Trophoblast cell (in vitro differentiated cells and primary cell): ENCODE measurements around the gene KCNJ3.

ENCODE experiments used
- DNase-seq, 2 donors: peaks; one replicate each; pipeline ENCODE4 v3.0.0-alpha.2; 2016
- H2AFZ ChIP-seq: 2 replicates; pipeline ENCODE4 v1.6.1; 2013; ENCODE audit warnings: low read length, moderate library complexity, mild to moderate bottlenecking; ENCODE audit not compliant: insufficient read depth, poor library complexity
- H2AK5ac ChIP-seq: 2 replicates; pipeline ENCODE4 v1.6.1; 2013; ENCODE audit warnings: mild to moderate bottlenecking, low read length
- H2BK120ac ChIP-seq: 2 replicates; pipeline ENCODE4 v1.6.1; 2013; ENCODE audit warnings: low read length, mild to moderate bottlenecking, moderate library complexity; ENCODE audit not compliant: insufficient read depth, poor library complexity
- H2BK12ac ChIP-seq: 2 replicates; pipeline ENCODE4 v1.6.1; 2013; ENCODE audit warnings: mild to moderate bottlenecking, low read length, moderate library complexity
- H2BK5ac ChIP-seq: 2 replicates; pipeline ENCODE4 v1.6.1; 2013; ENCODE audit warnings: low read length, low read depth, moderate library complexity, mild to moderate bottlenecking; ENCODE audit not compliant: poor library complexity
- H3K14ac ChIP-seq: 2 replicates; pipeline ENCODE4 v1.6.1; 2013; ENCODE audit warnings: mild to moderate bottlenecking, low read length
- H3K18ac ChIP-seq: 2 replicates; pipeline ENCODE4 v1.6.1; 2013; ENCODE audit warnings: mild to moderate bottlenecking, low read length
- H3K23ac ChIP-seq: 2 replicates; pipeline ENCODE4 v1.6.1; 2013; ENCODE audit warnings: low read length
- H3K27ac ChIP-seq: 2 replicates; pipeline ENCODE4 v1.5.1; 2013; ENCODE audit warnings: low read depth, mild to moderate bottlenecking, inconsistent platforms, low read length, moderate library complexity
- H3K27me3 ChIP-seq: 2 replicates; pipeline ENCODE4 v1.6.1; 2013; ENCODE audit warnings: inconsistent platforms, mild to moderate bottlenecking, low read length, moderate library complexity; ENCODE audit not compliant: insufficient read depth
- H3K36me3 ChIP-seq, 2 experiments: 1 replicate in 1 of 2; 2 replicates in 1 of 2; pipeline ENCODE4 v1.6.1; 2013; ENCODE audit warnings: low read length in 2 of 2, mild to moderate bottlenecking in 2 of 2, moderate library complexity in 1 of 2; ENCODE audit not compliant: insufficient read depth in 2 of 2, control insufficient read depth in 1 of 2
- H3K4ac ChIP-seq: 2 replicates; pipeline ENCODE4 v1.6.1; 2013; ENCODE audit warnings: low read depth, mild to moderate bottlenecking, low read length, moderate library complexity
- H3K4me1 ChIP-seq, 2 experiments: 1 replicate in 1 of 2; 2 replicates in 1 of 2; pipeline ENCODE4 v1.6.1; 2013; ENCODE audit warnings: low read length in 2 of 2, mild to moderate bottlenecking in 2 of 2, moderate library complexity in 1 of 2; ENCODE audit not compliant: insufficient read depth in 2 of 2, control insufficient read depth in 1 of 2
- H3K4me2 ChIP-seq: 2 replicates; pipeline ENCODE4 v1.6.1; 2013; ENCODE audit warnings: inconsistent platforms, mild to moderate bottlenecking, low read length, moderate library complexity
- H3K4me3 ChIP-seq: 2 replicates; pipeline ENCODE4 v1.5.1; 2013; ENCODE audit warnings: mild to moderate bottlenecking, low read depth, low read length, inconsistent platforms
- H3K79me1 ChIP-seq: one replicate; pipeline ENCODE4 v1.6.1; 2013; ENCODE audit warnings: low read length
- H3K79me2 ChIP-seq: 2 replicates; pipeline ENCODE4 v1.6.1; 2013; ENCODE audit warnings: low read length, mild to moderate bottlenecking; ENCODE audit not compliant: control insufficient read depth, insufficient read depth, poor library complexity
- H3K9ac ChIP-seq: 2 replicates; pipeline ENCODE4 v1.6.1; 2013; ENCODE audit warnings: mild to moderate bottlenecking, low read length
- H3K9me3 ChIP-seq: 2 replicates; pipeline ENCODE4 v1.6.1; 2013; ENCODE audit warnings: low read depth, mild to moderate bottlenecking, control low read depth, inconsistent platforms, low read length; ENCODE audit not compliant: insufficient read depth
- H4K12ac ChIP-seq: 2 replicates; pipeline ENCODE4 v1.6.1; 2013; ENCODE audit warnings: low read depth, mild to moderate bottlenecking, low read length, moderate library complexity
- H4K8ac ChIP-seq: 2 replicates; pipeline ENCODE4 v1.6.1; 2013; ENCODE audit warnings: low read depth, mild to moderate bottlenecking, low read length, moderate library complexity
- H4K91ac ChIP-seq: one replicate; pipeline ENCODE4 v1.6.1; 2013; ENCODE audit warnings: low read depth, mild to moderate bottlenecking, low read length, moderate library complexity
- WGBS: extraction: QIAGEN DNeasy Blood & Tissue Kit; methylation state at CpG from one replicate; pipeline ENCODE4 v1.1.7; 2013; ENCODE audit warnings: missing lambda C conversion rate; ENCODE audit not compliant: insufficient read length, insufficient coverage; ENCODE audit errors: extremely low coverage; 5-methylcytosine and 5-hydroxymethylcytosine counted together

KCNJ3 gene

DNA sequence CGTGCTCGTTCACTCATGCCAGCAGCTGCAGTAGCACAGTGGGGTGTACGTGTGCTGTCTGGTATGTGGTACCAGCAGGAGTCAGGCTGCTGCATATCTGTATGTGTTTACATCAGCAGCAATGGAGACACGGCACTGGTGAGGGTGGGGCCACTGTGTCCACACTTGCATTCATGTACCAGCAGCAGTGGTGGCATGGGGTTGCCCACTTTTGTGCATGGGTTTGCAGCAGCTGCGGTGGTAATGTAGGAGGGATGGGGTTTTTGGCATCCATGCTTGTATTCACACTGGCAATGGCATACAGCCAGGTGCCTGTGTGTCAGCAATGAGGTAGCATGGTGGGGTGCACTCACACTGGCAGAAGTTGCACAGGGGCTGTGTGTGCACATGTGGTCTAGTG is 187.8 kb downstream of the KCNJ3 start:
- WGBS, result no CpG with 5 or more reads among the region's 5 CpGs
- H2BK120ac ChIP-seq, result no peak overlapping the region

DNA sequence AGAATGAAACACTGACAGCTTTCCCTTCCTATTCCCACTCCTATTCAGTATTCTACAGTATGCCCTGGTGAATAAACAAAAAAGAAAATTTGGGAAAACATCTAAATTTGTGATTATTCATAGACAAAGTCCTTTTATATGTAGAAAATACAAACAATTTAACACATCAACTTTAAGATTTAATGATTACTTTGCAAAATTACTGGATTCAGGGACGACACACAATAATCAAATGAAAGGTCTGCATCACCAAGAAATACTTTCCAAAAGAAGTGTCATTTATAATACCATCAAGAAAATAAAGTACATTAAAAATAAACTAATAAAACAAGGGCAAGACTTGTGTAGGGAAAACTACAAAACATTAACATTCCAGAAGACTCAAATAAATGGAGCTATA is 199.8 kb downstream of the KCNJ3 start:
- Histone ChIP-seq H2AK5ac (no peak overlapping the region), H3K23ac (no peak overlapping the region), H3K4me3 (no peak overlapping the region), H3K14ac (no peak overlapping the region), H3K27ac (no peak overlapping the region), H3K27me3 (no peaks in the 10 kb centered on the region), H3K4me1 (no peaks in the 10 kb centered on the region), H4K91ac (no peak overlapping the region), H3K9ac (no peak overlapping the region), H3K18ac (no peak overlapping the region), H2BK12ac (no peak overlapping the region), H4K12ac (no peak overlapping the region), H3K79me2 (no peaks in the 10 kb centered on the region), H2BK5ac (no peak overlapping the region), H3K79me1 (no peaks in the 10 kb centered on the region), H3K9me3 (no peaks in the 10 kb centered on the region), H3K36me3 (no peaks in the 10 kb centered on the region), H3K4ac (no peak overlapping the region), H2AFZ (no peak overlapping the region), H2BK120ac (no peak overlapping the region), H4K8ac (no peak overlapping the region), H3K4me2 (no peak overlapping the region)
- no CpG with 5 or more reads among the region's 1 CpG for WGBS
- DNase-seq, result no peak

More for the DNA sequence above, 187.8 kb downstream of the KCNJ3 start:
- no peak overlapping the region for H3K4ac ChIP-seq
- H3K9ac ChIP-seq, result peak overlapping the region; percentile 10
- no peak overlapping the region for H2AK5ac ChIP-seq
- no peak overlapping the region for H3K14ac ChIP-seq
- H2BK12ac ChIP-seq, result no peak overlapping the region
- H4K12ac ChIP-seq, result no peak overlapping the region
- peak overlapping the region; percentile 53 for H3K23ac ChIP-seq
- DNase-seq, result no peak
- no peaks in the 10 kb centered on the region for H3K79me2 ChIP-seq
- H3K4me3 ChIP-seq, result peak overlapping the region; percentile 23
- H2BK5ac ChIP-seq, result no peak overlapping the region
- no peak overlapping the region for H3K18ac ChIP-seq
- no peak overlapping the region for H2AFZ ChIP-seq
- no peaks in the 10 kb centered on the region for H3K4me1 ChIP-seq
- no peak overlapping the region for H4K91ac ChIP-seq
- no peaks in the 10 kb centered on the region for H3K27me3 ChIP-seq
- H3K36me3 ChIP-seq, result no peaks in the 10 kb centered on the region
- no peak overlapping the region for H3K27ac ChIP-seq
- no peak overlapping the region for H4K8ac ChIP-seq
- no peak overlapping the region for H3K4me2 ChIP-seq
- H3K9me3 ChIP-seq, result peaks cover 5% of the 10 kb centered on the region
- H3K79me1 ChIP-seq, result no peaks in the 10 kb centered on the region

GRCh38 chr2:154901063-154901462 is 202.6 kb downstream of the KCNJ3 start:
- no peak overlapping the region for H3K18ac ChIP-seq
- H3K14ac ChIP-seq, result no peak overlapping the region
- H2BK120ac ChIP-seq, result no peak overlapping the region
- no peaks in the 10 kb centered on the region for H3K9me3 ChIP-seq
- H3K79me1 ChIP-seq, result no peaks in the 10 kb centered on the region
- WGBS, result no CpG with 5 or more reads among the region's 1 CpG
- H3K4me2 ChIP-seq, result no peak overlapping the region
- DNase-seq, result no peak
- H2AK5ac ChIP-seq, result no peak overlapping the region
- H3K27ac ChIP-seq, result no peak overlapping the region
- H4K12ac ChIP-seq, result no peak overlapping the region
- H2BK12ac ChIP-seq, result no peak overlapping the region
- H3K4ac ChIP-seq, result no peak overlapping the region
- no peak overlapping the region for H3K9ac ChIP-seq
- no peak overlapping the region for H4K91ac ChIP-seq
- H3K27me3 ChIP-seq, result no peaks in the 10 kb centered on the region
- no peak overlapping the region for H3K4me3 ChIP-seq
- H3K23ac ChIP-seq, result no peak overlapping the region
- no peak overlapping the region for H2BK5ac ChIP-seq
- no peaks in the 10 kb centered on the region for H3K36me3 ChIP-seq
- no peaks in the 10 kb centered on the region for H3K4me1 ChIP-seq
- no peaks in the 10 kb centered on the region for H3K79me2 ChIP-seq
- H4K8ac ChIP-seq, result no peak overlapping the region
- H2AFZ ChIP-seq, result no peak overlapping the region
